Islet precursor cell (in vitro differentiated cells): ENCODE measurements around the gene MDFI.

Source experiments
- DNase-seq: peaks from one replicate; pipeline ENCODE4 v3.0.0-alpha.2; 2018

MDFI gene, protein sequence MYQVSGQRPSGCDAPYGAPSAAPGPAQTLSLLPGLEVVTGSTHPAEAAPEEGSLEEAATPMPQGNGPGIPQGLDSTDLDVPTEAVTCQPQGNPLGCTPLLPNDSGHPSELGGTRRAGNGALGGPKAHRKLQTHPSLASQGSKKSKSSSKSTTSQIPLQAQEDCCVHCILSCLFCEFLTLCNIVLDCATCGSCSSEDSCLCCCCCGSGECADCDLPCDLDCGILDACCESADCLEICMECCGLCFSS

DNA sequence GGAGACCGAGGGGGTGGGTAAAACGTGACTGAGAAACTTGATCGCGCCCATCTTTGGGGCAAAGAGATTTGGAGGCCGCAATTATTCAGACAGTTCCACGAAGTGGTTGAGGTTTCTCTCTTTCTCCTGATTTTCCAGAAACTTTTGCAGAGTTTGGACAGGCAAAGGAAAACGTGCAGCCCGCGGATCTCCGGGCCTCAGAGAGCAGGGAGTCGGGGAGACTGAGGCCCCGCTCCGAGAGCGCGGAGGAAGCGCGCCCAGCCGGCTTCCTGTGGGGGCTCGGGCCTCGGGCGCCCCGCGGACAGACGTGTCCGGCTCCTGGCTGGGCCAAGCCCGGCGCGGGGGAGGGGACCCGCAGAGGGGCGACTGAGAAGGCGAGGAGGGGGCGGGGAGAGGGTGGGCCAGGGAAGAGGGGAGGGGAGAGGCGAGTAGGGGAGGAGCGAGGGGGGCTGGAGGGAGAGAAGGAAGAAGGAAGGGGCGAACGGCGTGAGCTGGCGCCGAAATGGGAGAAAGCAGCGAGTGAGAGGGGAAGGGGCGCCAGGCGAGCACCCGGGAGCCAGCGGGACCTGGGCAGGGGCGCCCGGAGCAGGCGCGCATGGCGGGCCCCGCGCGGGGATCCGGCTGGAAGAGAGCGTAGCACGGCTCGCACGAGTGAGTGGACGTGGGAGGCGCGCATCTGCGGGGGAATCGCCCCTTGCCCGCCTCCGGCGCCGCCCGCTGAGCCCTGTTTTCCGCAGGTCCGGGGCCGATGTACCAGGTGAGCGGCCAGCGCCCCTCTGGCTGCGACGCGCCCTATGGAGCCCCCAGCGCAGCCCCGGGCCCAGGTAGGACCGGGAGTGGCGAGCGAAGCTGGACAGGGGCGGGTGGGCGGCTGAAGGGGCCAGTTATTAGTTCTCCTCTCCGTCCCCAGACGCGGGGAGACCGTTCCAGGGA is at the start of gene MDFI:
Gene MDFI, plus strand, starts transcription at position 467 of the 933 bp plus-strand sequence. Its CDS starts 282 bp downstream, at position 749.
- peak; percentile 85 for DNase-seq

DNA sequence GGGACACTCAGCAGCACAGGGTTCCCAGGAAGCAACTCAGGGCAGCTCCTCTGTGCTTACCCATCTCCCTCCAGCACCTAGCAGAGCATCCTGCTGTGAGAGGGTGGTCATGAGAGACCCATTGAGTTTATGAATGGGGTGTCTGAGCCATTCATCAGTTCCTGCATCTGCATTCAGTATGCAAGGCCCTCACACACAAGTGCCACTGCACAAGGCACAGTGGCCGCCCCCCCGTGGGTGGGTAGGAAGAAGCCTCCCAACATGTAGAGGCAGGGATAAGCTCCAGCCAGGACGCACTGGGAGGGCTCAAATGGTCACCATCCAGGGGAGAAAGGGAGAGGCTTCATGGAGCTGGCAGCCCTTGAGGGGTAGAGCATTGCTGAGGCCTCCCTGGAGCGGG is 49.0 kb upstream of the MDFI start:
- no peak for DNase-seq

DNA sequence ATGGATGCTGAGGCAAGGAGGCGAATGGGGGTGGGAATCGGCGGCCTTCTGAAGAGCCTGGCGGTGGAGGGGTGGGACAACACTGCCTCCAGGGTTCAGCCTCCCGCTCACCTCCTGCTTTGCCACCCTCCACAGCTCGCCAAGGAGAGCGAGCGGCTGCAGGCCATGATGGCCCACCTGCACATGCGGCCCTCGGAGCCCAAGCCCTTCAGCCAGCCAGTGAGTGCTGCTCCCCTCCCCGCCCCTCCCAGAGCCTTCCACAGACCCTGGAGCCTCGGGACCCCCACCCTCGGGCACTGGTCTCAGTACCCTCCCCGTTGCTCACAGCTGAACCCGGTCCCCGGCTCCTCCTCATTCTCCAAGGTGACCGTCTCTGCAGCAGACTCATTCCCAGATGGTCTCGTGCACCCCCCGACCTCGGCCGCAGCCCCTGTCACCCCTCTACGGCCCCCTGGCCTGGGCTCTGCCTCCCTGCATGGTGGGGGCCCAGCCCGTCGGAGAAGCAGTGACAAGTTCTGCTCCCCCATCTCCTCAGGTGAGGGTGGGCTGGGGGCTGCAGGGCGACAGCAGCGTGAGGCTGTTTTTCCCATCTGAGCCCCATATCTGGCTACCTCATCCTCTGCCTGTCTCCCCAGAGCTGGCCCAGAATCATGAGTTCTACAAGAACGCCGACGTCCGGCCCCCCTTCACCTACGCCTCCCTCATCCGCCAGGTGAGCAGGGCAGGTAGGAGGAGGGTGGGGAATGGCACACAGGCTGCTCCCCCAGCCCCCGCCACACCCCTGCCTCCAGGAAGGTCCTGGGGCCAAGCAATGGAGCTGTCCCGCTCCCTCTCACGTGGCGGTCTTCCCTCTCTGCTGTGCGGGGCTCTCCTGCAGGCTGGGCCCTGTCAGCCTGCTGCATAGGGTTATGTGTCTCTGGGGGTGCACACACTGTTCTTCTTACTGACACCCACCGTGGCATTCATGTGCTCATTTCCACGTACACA is 48.3 kb upstream of the MDFI start:
- no peak for DNase-seq

DNA sequence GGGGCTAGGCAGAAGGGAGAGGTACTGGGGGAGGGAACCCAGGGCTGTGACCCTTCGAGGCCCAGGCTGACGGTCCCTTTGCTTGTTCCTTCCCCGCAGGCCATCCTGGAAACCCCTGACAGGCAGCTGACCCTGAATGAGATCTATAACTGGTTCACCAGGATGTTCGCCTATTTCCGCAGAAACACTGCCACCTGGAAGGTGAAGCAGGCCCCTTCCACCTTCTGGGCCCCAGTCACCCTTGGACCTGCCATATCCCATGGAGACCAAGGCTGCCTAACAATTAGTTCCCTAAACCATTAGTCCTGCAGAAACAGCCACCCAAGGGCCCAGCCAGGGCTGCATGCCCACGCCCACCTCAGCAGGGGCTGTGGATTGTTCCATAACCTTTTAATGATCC is 47.1 kb upstream of the MDFI start:
- DNase-seq: no peak

DNA sequence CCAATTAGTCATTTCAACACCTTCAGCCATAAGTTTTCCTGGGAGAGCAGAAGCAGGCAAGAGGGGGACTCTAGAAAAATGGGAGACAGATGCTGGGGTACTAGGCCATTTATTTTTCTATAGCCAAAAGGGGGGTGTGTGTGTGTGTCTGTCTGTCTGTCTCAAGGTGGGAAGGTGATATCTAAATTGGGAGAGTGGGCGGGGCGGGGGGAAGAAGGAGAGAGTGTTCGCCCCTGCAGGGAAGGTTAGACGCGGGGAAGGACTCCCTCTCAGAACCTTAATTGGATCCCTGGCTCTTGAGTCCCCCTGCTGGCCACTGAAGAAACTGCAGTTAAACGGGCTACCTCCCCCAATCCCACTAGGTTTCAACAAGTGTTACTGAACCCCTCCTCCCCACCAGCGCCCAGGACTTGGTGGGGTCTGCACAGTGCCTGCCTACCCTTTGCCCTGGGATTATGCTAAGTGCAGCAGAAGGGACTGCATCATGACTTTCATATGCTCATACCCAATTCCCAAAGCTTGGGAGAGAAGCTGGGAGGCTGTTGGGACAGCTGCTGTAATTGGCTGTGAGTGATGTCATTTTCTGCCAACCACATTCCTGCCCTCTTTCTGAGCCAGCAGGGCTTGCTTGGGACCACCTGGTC is 46.3 kb upstream of the MDFI start:
- peak; percentile 84 for DNase-seq

DNA sequence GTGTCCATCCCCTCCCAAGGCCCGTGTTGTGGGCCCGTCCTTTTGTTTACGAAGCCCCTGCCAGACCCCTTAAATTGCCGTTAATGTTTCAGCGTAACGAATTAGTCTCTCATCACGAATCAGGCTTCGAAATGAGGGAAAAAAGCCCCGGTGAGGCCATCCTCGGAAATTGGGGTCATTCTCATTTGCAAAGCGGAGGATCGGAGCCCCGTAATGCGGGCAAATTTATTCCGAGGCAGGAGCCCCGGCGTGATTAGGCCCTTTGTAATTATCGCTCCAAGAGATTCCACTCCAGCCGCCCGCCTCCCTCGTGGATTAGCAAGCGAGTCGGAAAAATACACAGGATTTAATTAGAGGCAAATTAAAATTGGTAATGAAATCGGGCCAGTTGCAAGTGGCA is 44.9 kb upstream of the MDFI start:
- DNase-seq: no peak

DNA sequence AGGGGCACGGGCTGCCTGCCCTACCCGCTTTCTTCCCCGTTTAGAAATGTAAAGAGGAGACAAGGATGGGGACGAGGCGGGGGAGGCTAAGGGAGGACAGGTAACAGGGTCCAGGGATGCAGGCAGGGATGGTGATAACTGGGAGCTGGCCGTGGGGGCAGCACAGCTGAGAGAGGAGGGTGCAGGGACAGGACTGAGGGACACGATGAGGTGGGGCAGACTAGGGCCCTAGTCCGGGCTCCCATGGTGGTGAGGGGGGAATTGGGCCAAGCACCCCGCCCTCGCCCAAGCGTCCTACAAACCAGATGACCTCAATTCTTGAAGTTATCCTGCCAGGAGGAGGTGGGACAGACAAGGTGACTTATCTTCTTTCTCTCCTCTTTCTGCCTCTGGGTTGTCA is 44.4 kb upstream of the MDFI start:
- DNase-seq: no peak

DNA sequence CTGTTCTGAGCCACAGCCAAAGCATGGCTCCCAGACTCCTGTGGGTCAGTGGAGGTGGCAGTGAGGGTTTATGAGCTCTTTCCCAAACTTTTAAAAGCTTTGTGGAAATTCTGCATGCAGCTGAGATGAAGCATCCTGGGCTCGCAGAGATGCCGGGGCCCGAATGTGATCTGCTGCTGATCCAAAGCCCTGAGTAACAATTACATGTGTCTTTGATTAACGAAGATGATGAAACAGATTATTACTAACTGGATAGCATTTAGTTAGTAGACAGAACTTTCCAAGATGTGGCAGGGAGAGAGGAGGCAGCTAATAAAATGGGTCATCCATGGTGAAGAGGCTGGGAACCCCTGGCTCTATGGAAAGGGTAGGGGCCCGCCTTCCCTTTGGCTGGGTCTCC is 43.9 kb upstream of the MDFI start:
- DNase-seq: no peak

DNA sequence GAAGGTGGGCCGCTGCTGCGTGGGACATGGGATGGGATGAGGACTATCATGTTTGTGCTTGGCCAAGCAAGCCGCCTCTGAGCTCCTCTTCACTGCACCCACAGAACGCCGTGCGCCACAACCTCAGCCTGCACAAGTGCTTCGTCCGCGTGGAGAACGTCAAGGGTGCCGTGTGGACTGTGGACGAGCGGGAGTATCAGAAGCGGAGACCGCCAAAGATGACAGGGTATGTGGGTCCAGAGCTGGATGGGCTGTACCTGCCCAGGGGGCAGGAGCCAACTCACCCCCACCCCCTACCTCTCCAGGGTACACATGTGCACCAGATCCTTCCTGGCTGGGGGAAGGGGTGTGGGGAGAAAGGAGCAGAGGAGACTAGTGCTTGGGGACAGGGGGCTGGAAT is 43.5 kb upstream of the MDFI start:
- no peak for DNase-seq

DNA sequence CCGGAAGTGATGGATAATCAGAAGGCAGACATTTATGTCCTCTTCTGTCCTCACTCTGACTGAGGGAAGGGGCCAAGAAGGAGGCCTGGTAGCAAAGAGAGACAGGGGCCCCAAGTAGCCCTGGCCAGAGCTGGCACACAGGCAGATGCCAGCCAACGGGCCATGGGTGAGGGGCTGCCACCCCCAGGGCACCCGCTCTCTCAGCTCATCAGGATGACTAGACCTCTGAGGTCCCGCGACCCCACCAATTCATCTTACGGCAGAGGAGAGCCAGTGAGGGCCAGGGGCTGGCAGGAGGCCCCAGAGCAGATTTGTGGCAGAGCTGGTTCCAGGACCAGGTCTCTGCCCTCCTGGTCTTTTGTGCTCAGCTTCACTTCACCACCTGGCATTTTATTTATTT is 43.1 kb upstream of the MDFI start:
- no peak for DNase-seq

DNA sequence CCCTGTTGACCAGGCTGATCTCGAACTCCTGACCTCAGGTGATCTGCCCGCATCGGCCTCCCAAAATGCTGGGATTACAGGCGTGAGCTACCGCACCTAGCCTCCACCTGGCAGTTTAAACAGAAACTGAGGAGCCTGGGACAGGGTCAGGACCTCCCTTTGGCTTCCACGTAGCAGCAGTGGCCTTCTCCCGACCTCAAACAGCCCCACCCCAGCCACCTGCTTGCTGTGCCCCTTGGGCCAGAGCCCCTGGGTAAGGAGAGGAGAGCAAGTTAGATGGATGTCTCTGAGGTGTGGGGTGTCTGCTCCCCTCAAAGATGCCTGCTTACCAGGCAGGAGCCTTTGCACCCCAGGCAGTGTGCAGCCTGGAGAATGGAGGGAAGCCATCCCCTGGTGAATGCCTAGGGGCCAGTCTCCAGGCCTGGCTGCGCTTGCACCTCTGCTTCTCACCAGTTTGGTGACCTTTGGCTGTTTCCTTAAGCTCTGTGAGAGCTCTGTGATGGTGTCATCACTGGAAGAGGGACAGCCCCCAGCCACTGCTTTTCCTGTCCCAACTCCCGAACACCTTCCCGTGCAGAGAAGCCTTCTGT is 42.1 kb upstream of the MDFI start:
- DNase-seq: no peak

DNA sequence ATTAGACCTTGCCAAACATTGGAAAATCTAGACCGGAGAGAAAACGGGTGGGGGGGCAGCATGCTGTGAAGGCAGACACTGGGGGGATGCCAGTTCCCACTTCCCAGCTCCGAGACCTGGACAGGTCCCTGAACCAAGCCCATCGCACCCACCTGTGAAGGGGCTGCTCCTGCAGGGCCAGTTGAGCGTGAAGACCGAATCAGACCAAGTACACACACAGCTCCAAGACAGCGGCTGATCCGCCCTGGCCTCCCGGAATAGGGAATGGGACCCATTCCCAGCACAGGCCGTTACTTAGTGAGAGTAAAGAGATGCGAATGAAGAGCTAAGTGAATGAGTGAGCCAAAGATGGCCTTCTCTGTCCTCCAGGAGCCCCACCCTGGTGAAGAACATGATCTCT is 41.5 kb upstream of the MDFI start:
- no peak for DNase-seq

DNA sequence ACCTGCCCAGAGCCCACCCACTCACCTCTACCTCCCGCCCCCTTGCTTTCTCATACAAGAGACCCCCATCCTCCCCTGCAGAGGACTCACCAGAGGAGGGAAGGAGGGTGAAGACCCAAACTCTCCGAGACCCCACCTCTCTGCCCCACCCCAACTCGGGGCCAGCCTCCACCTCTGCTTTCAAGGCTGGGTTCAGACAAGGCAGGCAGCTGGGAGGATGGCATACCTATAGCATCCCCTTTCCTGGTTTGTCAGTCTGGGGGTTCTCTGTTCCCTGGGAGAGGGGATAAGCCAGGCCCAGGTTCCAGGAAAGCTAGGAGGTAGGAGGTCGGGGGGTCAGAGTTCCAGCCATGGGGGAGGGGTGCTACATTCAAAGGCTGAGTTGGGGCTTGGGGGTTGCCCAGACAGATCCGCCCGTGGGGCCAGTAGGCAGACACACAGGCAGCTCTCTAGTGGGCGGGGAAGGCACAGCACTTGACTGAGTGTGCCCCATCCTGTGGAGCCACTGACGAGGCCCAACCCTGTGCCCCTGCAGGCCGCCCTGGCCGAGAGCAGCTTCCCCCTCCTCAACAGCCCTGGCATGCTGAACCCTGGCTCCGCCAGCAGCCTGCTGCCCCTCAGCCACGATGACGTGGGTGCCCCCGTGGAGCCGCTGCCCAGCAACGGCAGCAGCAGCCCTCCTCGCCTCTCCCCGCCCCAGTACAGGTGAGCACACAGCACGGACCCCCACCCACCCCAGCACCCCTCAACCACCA is 40.8 kb upstream of the MDFI start:
- DNase-seq: no peak

DNA sequence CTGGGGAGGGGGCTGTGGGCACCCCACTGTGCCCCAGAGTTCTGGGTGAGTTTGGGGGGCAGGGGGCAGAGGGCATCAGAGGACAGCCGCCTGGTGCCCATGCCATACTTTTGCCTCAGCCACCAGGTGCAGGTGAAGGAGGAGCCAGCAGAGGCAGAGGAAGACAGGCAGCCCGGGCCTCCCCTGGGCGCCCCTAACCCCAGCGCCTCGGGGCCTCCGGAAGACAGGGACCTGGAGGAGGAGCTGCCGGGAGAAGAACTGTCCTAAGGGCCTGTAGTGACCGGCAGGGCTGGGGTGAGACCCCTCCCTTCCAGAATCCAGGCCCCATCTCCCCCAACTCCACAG is 39.6 kb upstream of the MDFI start:
- no peak for DNase-seq

DNA sequence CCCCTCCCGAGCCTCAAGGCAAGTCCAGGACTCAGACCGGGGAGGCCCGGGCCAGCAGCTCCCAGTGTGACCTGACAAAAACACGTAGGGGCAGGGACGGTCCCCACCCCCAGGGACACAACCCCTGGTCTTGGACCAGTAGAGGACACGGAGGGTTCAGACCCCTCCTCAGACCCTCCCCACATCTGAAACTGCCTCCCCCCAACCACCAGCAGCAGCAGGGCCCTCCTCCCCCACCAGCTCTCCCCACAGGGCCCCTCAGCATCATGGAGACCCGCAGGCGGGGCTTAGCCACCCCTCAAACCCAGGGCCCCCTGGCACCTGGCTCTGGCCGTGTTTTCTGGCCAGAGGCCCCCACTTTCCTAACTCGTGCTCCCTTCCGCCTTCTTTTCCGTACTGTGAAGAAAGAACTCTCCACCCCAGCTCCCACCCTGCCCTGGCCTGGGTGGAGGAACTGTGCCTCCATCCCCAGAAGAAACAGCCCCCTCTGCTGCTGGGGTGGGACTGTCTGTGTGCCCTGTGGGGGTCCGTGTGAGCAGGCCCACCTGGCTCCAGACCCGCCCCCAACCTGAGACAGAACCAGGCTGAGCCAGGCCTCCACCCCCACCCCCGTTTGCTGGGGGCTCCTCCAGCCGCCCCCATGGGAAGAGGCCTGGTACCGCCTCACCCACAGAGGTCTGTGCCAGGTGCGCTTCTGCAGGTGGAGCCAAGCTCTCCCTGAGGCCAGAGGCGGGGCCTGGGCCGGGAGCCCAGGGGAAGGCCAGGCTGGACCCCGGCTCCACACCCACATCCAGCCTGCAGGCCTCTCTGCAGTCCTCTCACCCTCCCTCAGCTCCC is 39.0 kb upstream of the MDFI start:
- no peak for DNase-seq

DNA sequence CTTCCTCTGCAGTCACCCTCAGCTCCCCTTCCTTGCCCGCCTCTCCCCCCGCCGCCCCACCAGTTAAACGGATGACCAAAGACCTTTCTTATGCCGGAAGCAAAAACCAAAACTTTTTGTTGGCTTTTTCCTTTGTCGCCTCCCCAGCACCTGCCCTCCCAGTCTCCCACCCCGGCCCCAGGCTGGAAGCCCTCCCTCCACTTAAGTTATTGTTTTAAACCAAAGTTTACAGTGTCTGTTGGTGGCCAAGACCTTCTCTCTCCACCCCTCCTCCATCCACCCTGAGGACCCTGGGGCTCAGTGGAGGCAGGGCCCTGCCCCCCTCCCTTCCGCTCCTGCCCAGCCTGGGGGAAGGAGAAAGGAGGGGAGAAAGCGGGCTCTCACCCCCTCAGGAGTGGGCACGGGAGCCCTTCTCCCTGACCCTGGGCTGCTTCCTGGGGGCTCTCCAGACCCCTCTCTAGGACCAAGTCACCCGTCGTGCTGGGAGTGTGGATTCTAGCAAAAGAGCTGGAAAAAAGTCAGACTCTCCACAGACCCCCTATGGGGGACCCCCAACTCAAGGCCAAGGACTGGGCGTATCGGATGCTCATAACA is 38.3 kb upstream of the MDFI start:
- DNase-seq: no peak

DNA sequence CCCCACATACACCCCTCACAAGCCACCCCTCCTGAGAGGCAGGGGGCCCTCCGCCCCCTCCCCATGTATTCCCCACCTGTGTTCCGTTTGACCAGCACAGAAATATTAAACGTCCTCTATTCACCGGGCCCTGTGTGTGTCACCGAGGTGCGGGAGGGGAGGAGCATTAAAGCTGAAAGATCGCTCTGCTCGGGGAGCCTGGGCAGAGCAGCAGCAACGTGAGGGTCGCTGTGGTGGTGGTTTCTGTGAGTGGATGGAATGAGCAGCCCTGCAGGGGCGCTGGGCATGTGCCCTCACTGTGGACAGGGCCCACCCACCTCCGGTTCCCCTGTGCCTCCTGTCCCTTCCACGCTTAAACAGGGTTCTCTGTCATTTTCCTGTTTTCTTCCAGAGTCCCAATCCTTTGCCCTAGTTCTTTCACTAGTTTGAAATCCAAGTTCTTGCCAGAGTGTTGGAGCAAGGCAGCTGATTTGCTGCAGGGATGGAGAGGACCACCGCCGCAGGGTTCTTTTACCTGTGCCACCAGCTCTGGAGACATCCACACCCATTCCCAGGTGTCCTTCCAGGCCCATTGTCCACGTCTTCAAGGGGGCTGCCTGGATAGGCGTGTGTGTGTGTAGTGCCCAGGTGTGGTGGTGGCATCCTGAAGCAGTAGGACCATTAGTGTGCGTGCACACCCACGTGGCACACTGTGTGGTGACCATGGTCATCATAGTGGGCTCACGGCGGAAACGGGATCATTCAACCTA is 37.6 kb upstream of the MDFI start:
- no peak for DNase-seq

DNA sequence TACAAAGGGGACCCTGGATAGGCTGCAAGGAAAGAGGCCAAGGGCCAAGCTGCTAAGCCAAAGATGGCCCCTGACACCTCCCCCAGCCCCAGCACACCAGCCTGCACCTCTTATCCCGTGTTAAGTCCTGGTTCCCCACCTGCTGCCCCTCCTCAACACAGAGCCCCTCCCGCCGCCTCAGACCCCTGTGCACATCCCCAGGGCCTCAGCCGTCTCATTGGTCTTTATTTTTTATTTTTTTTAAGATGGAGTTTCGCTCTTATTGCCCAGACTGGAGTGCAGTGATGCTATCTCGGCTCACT is 37.1 kb upstream of the MDFI start:
- no peak for DNase-seq

DNA sequence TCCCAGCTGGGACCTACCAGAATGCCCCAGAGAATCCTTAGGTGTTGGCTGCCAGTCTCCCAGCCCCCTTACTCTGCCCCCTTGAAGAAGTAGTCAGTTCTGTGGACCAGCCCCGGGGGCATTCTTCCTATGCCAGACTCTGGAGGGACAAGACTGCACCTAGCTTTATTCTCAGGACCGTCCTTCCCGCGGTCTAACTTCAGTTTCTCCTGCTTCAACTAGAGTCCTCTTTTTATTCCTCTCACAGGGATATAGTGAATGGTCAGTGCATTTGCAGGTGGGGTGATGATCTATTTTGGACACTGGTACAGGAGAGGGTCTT is 35.9 kb upstream of the MDFI start:
- no peak for DNase-seq
